HEK293 (cell line): ENCODE data around the gene AGAP3.

Experiments
- CTCF ChIA-PET: fragments of 350-600 bp; formaldehyde crosslinking; extraction: SDS; loops from one replicate; lab custom pipeline; 2021; ENCODE audit warnings: antibody characterized with exemption; lab: Yijun Ruan, JAX
- POLR2A ChIA-PET: fragments of 300-600 bp; formaldehyde crosslinking; extraction: SDS; loops from one replicate; lab custom pipeline; 2020; ENCODE audit warnings: antibody characterized with exemption, inconsistent platforms; lab: Yijun Ruan, JAX
- H3K27ac ChIP-seq: fragments of 200-500 bp; sonication (Bioruptor generic); 2 replicates; pipeline ENCODE4 v1.5.1; 2014; ENCODE audit warnings: low read depth, low read length, control low read depth, inconsistent platforms; ENCODE audit errors: extremely low read depth
- H3K36me3 ChIP-seq, 2 experiments: fragments of 200-500 bp in 1 of 2; sonication (Bioruptor generic) in 1 of 2; 1 replicate in 1 of 2; 2 replicates in 1 of 2; pipeline ENCODE4 v1.5.1; 2014 to 2017; ENCODE audit warnings: inconsistent platforms in 2 of 2, low read length in 2 of 2; ENCODE audit not compliant: control insufficient read depth in 2 of 2, insufficient read depth in 1 of 2
- H3K4me1 ChIP-seq: fragments of 200-500 bp; sonication (Bioruptor generic); 2 replicates; pipeline ENCODE4 v1.5.1; 2014; ENCODE audit warnings: mild to moderate bottlenecking, low read length, inconsistent platforms; ENCODE audit not compliant: control insufficient read depth, insufficient read depth
- H3K4me3 ChIP-seq: 2 replicates; pipeline ENCODE4 v1.5.1; 2011; ENCODE audit warnings: low read depth, mild to moderate bottlenecking, control low read depth, low read length, moderate library complexity
- H3K9me3 ChIP-seq: fragments of 200-500 bp; sonication (Bioruptor generic); 2 replicates; pipeline ENCODE4 v1.5.1; 2014; ENCODE audit warnings: low read depth, low read length, inconsistent platforms; ENCODE audit not compliant: control insufficient read depth, insufficient read depth
- AEBP2 ChIP-seq: fragments of 450-650 bp; formaldehyde crosslinking; IDR thresholded peaks from 2 replicates; pipeline ENCODE4 v1.5.1; 2016; ENCODE audit warnings: missing biosample characterization, missing genetic modification characterization, borderline replicate concordance
- CTCF ChIP-seq: fragments of 450-650 bp; formaldehyde crosslinking; IDR thresholded peaks from 2 replicates; pipeline ENCODE4 v1.5.1; 2016; ENCODE audit warnings: missing biosample characterization, missing genetic modification characterization
- EGR2 ChIP-seq: fragments of 450-650 bp; formaldehyde crosslinking; IDR thresholded peaks from 2 replicates; pipeline ENCODE4 v1.5.1; 2016; ENCODE audit warnings: low read depth, missing biosample characterization, missing genetic modification characterization
- GLI2 ChIP-seq: fragments of 450-650 bp; formaldehyde crosslinking; IDR thresholded peaks from 2 replicates; pipeline ENCODE4; 2017; ENCODE audit warnings: missing biosample characterization, missing genetic modification characterization, low read depth, borderline replicate concordance
- GLIS1 ChIP-seq: fragments of 450-650 bp; formaldehyde crosslinking; IDR thresholded peaks from 2 replicates; pipeline ENCODE4 v1.5.1; 2016; ENCODE audit warnings: missing biosample characterization, missing genetic modification characterization
- MEIS1 ChIP-seq: sonication (generic); formaldehyde crosslinking; IDR thresholded peaks from 2 replicates; pipeline ENCODE4 v1.8.1; 2022; ENCODE audit warnings: missing genetic modification reagents, mild to moderate bottlenecking, borderline replicate concordance
- TRIM28 ChIP-seq: IDR thresholded peaks from 2 replicates; pipeline ENCODE4 v1.6.1; 2011; ENCODE audit warnings: low read length, control low read depth, borderline replicate concordance
- ZBTB20 ChIP-seq: fragments of 450-650 bp; formaldehyde crosslinking; IDR thresholded peaks from 2 replicates; pipeline ENCODE4 v1.5.1; 2016; ENCODE audit warnings: missing biosample characterization, missing genetic modification characterization
- ZNF114 ChIP-seq: fragments of 450-650 bp; formaldehyde crosslinking; IDR thresholded peaks from 2 replicates; pipeline ENCODE4 v1.5.0; 2017; ENCODE audit warnings: missing biosample characterization, missing genetic modification characterization
- ZNF133 ChIP-seq: fragments of 450-650 bp; formaldehyde crosslinking; IDR thresholded peaks from 2 replicates; pipeline ENCODE4 v1.5.1; 2016; ENCODE audit warnings: missing biosample characterization, missing genetic modification characterization
- ZNF157 ChIP-seq: fragments of 450-650 bp; formaldehyde crosslinking; IDR thresholded peaks from 2 replicates; pipeline ENCODE4 v1.5.1; 2016; ENCODE audit warnings: missing biosample characterization, missing genetic modification characterization
- ZNF174 ChIP-seq: fragments of 450-650 bp; formaldehyde crosslinking; IDR thresholded peaks from 2 replicates; pipeline ENCODE4 v1.5.0; 2017; ENCODE audit warnings: missing biosample characterization, mild to moderate bottlenecking, missing genetic modification characterization
- ZNF175 ChIP-seq: fragments of 450-650 bp; formaldehyde crosslinking; IDR thresholded peaks from 2 replicates; pipeline ENCODE4 v1.5.1; 2016; ENCODE audit warnings: missing biosample characterization, missing genetic modification characterization
- ZNF2 ChIP-seq: fragments of 450-650 bp; formaldehyde crosslinking; IDR thresholded peaks from 2 replicates; pipeline ENCODE4 v1.5.1; 2016; ENCODE audit warnings: missing biosample characterization, missing genetic modification characterization
- ZNF292 ChIP-seq: fragments of 450-650 bp; formaldehyde crosslinking; IDR thresholded peaks from 2 replicates; pipeline ENCODE4 v1.5.1; 2016; ENCODE audit warnings: low read depth, missing biosample characterization, missing genetic modification characterization, borderline replicate concordance
- ZNF426 ChIP-seq: fragments of 450-650 bp; formaldehyde crosslinking; IDR thresholded peaks from 2 replicates; pipeline ENCODE4 v1.5.1; 2017; ENCODE audit warnings: missing biosample characterization, missing genetic modification characterization, mild to moderate bottlenecking, inconsistent platforms, moderate library complexity
- ZNF560 ChIP-seq: fragments of 450-650 bp; formaldehyde crosslinking; IDR thresholded peaks from 2 replicates; pipeline ENCODE4 v1.5.1; 2017; ENCODE audit warnings: missing biosample characterization, missing genetic modification characterization, borderline replicate concordance
- ZNF626 ChIP-seq: fragments of 450-650 bp; sonication (Bioruptor Pico); formaldehyde crosslinking; IDR thresholded peaks from 2 replicates; pipeline ENCODE4 v1.5.1; 2018; ENCODE audit warnings: missing biosample characterization, missing genetic modification characterization, inconsistent platforms
- ZNF654 ChIP-seq: fragments of 450-650 bp; formaldehyde crosslinking; IDR thresholded peaks from 2 replicates; pipeline ENCODE4 v1.5.1; 2016; ENCODE audit warnings: low read depth, missing biosample characterization, missing genetic modification characterization
- ZNF664 ChIP-seq: fragments of 450-650 bp; formaldehyde crosslinking; IDR thresholded peaks from 2 replicates; pipeline ENCODE4 v1.5.1; 2016; ENCODE audit warnings: missing biosample characterization, missing genetic modification characterization
- ZNF747 ChIP-seq: fragments of 450-650 bp; formaldehyde crosslinking; IDR thresholded peaks from 2 replicates; pipeline ENCODE4 v1.5.1; 2016; ENCODE audit warnings: missing biosample characterization, missing genetic modification characterization
- ZNF76 ChIP-seq: fragments of 450-650 bp; formaldehyde crosslinking; IDR thresholded peaks from 2 replicates; pipeline ENCODE4; 2016; ENCODE audit warnings: low read depth, missing biosample characterization, missing genetic modification characterization, borderline replicate concordance

Gene AGAP3

GRCh38 chr7:151091431-151091830 lies 5.2 kb downstream of the AGAP3 start:
- CTCF ChIA-PET = interaction anchor here (0.9 to 4.9 kb wide), 6 partner anchors 9 to 79 kb away, joined by 3 to 43 read pairs (median 4); partner anchors contain the start of gene ABCB8
- Histone ChIP-seq H3K27ac (no peak overlapping the region), H3K36me3 (peaks cover 0 to 51% of the 10 kb centered on the region in 2 experiments; a peak in 1 of 3 replicates), H3K9me3 (no peaks in the 10 kb centered on the region), H3K4me3 (no peak overlapping the region), H3K4me1 (peaks cover 4% of the 10 kb centered on the region; the same call in 1 of the 2 replicates)
- TF ChIP-seq ZNF2 (tag by site-specific recombination) (no peak), ZNF747 (no peak), ZNF654 (peak; percentile 6; the same call in 1 of the 2 replicates), CTCF (peak; percentile 41), ZNF76 (tag by site-specific recombination) (no peak), ZNF292 (tag by site-specific recombination) (no peak)
- POLR2A ChIA-PET = no interaction called here

- TF ChIP-seq ZNF174 (no peak), ZNF133 (tag by site-specific recombination) (no peak), ZNF426 (no peak), ZNF114 (tag by site-specific recombination) (no peak), ZNF626 (tag by site-specific recombination) (no peak), ZBTB20 (tag by site-specific recombination) (no peak), TRIM28 (no peak), EGR2 (no peak)
- peaks cover 4% of the 10 kb centered on the region; the same call in 1 of the 2 replicates for H3K4me1 ChIP-seq
- CTCF ChIA-PET = interaction anchor here (0.6 to 4.9 kb wide), 9 partner anchors 8 to 255 kb away, joined by 3 to 43 read pairs (median 4); partner anchors contain the start of gene ABCB8
- H3K36me3 ChIP-seq = peaks cover 0 to 55% of the 10 kb centered on the region in 2 experiments; a peak in 1 of 3 replicates
- H3K4me3 ChIP-seq = no peak overlapping the region
- POLR2A ChIA-PET = no interaction called here
- H3K27ac ChIP-seq = no peak overlapping the region
- H3K9me3 ChIP-seq = no peaks in the 10 kb centered on the region
Observed at GRCh38 chr7:151091988-151092387, 5.7 kb downstream of the AGAP3 start.

GRCh38 chr7:151093748-151094147 lies 7.5 kb downstream of the AGAP3 start:
- Histone ChIP-seq H3K4me3 (no peak overlapping the region), H3K4me1 (peaks cover 4% of the 10 kb centered on the region; the same call in 1 of the 2 replicates), H3K9me3 (no peaks in the 10 kb centered on the region), H3K27ac (no peak overlapping the region), H3K36me3 (peaks cover 0 to 48% of the 10 kb centered on the region in 2 experiments; a peak in 2 of 3 replicates)
- CTCF ChIA-PET = interaction anchor here (0.6 to 4.9 kb wide), 5 partner anchors 13 to 84 kb away, joined by 3 to 43 read pairs (median 3); no protein-coding TSS in a partner anchor
- POLR2A ChIA-PET = no interaction called here
- TF ChIP-seq GLI2 (tag by site-specific recombination) = no peak
- TF ChIP-seq MEIS1 (CRISPR knock-in tag) = no peak
- no peak for TF ChIP-seq ZNF664 (tag by site-specific recombination)
- no peak for TF ChIP-seq AEBP2 (tag by site-specific recombination)
- TF ChIP-seq ZNF157 (tag by site-specific recombination) = no peak
- 0 out of 2 replicates have a peak, but pooled peaks have one; percentile 10 for TF ChIP-seq GLIS1 (tag by site-specific recombination)
- TF ChIP-seq ZNF175 (tag by site-specific recombination) = no peak
- TF ChIP-seq ZNF560 (tag by site-specific recombination) = no peak
